Panc1 (cell line): ENCODE data around the gene DOCK4.

Experiments
- CTCF ChIP-seq: fragments of 450-650 bp; IDR thresholded peaks from 2 replicates; pipeline ENCODE4 v1.5.1; 2017; ENCODE audit warnings: mild to moderate bottlenecking
- POLR2AphosphoS5 ChIP-seq: IDR thresholded peaks from 2 replicates; pipeline ENCODE4 v1.6.1; 2012; ENCODE audit warnings: mild to moderate bottlenecking, low read depth, low read length, moderate library complexity
- SIN3A ChIP-seq: IDR thresholded peaks from 2 replicates; pipeline ENCODE4 v1.6.1; 2012; ENCODE audit warnings: low read depth, mild to moderate bottlenecking, low read length, moderate library complexity, borderline replicate concordance; ENCODE audit not compliant: insufficient read depth
- TCF7L2 ChIP-seq: IDR thresholded peaks from 2 replicates; pipeline ENCODE4 v1.6.1; 2011; ENCODE audit warnings: mild to moderate bottlenecking, low read depth, low read length, inconsistent platforms
- TF ChIP-seq, protein P1 (sequence below), 2 experiments: IDR thresholded peaks; 2 replicates each; pipeline ENCODE4 v1.6.1; 2011 to 2012; ENCODE audit warnings: low read depth in 2 of 2, control low read depth in 1 of 2, low read length in 1 of 2, mild to moderate bottlenecking in 1 of 2, moderate library complexity in 1 of 2; ENCODE audit not compliant: insufficient read depth in 1 of 2

DNA sequence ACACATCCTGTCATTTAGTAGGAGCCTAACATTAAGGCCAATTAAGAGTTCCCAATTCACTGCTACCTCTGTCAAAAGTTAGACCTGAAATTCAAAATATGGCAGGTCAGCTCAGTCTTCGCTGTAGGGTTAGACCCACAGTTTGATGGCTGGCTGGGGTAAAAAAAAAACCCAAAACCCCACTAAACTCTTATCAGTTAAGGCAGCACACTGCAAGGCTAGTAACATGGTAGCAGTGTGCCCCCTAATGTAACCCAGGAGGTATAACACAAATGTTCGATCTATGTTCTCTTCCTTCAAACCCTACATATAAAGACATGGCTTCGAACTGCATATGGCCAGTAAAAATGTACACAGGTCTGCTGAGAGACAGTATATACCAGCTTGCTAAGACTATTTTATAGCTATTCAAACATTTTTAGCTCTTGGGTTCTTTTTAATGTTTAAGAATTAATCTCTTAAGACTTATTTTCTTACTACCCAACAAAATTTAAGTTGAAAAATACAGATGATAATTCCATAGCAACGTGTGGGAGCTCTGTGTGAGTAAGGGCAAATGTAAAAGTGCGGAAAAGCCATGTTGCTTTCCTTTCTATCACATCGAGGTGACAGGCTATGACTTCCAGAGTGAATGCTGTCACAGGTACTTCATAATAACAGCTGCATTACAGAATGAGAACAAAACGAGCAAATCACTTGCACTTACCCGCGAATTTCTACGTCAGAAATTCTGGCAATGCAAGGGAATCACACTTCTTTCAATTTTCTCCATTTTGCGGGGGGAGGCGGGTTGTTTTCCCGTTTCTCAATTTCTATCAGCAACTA is 475.5 kb downstream of the DOCK4 start:
- TF ChIP-seq SIN3A, result no peak
- peak; percentile 73 for TF ChIP-seq CTCF
- no peak for TF ChIP-seq POLR2AphosphoS5
- no peak for TF ChIP-seq TCF7L2
- TF ChIP-seq, protein P1, sequence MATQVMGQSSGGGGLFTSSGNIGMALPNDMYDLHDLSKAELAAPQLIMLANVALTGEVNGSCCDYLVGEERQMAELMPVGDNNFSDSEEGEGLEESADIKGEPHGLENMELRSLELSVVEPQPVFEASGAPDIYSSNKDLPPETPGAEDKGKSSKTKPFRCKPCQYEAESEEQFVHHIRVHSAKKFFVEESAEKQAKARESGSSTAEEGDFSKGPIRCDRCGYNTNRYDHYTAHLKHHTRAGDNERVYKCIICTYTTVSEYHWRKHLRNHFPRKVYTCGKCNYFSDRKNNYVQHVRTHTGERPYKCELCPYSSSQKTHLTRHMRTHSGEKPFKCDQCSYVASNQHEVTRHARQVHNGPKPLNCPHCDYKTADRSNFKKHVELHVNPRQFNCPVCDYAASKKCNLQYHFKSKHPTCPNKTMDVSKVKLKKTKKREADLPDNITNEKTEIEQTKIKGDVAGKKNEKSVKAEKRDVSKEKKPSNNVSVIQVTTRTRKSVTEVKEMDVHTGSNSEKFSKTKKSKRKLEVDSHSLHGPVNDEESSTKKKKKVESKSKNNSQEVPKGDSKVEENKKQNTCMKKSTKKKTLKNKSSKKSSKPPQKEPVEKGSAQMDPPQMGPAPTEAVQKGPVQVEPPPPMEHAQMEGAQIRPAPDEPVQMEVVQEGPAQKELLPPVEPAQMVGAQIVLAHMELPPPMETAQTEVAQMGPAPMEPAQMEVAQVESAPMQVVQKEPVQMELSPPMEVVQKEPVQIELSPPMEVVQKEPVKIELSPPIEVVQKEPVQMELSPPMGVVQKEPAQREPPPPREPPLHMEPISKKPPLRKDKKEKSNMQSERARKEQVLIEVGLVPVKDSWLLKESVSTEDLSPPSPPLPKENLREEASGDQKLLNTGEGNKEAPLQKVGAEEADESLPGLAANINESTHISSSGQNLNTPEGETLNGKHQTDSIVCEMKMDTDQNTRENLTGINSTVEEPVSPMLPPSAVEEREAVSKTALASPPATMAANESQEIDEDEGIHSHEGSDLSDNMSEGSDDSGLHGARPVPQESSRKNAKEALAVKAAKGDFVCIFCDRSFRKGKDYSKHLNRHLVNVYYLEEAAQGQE (IDR thresholded peaks at IDR 0.05; ENCODE audit: insufficient read depth in 1 of 2, low read depth in 2 of 2, low read length in 1 of 2), result no peak
